Measurements from ENCODE around the gene RHBDD1.

DNA sequence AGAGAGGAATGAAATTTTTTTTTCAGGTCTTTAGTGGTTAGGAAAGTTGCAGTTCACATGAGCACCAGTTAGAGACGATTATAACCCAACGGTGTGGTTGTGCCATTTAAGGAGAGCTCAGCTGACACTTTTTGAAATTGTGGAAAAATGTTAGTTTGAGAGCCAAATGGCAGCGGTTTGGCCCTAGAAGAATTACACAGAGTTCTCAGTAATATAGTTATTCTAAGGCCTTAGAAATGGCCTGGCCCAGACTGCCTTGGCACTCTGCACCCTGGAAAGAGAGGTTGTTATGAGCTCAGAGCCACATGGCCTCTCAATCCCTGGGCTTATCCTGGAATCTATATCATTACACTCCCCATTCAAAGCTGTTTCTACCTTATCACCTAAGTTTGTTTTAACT lies 117.4 kb downstream of the RHBDD1 start:
- TF ChIP-seq CTCF (IDR thresholded peaks at IDR 0.05), result no peak
- no peak for TF ChIP-seq POLR2A (IDR thresholded peaks at IDR 0.05)
